ENCODE data around the gene SYNGR1. TPM values are rescaled to one million over a fixed set of nuclear protein-coding genes. Genes with fewer than 3 reads are reported as not detected.

SYNGR1 gene
- total and polyA plus RNA-seq, 2 of the 8 experiments (the other 6 are each of a cell fraction or from before 2014, with no cell fraction given): 32.5 to 84.7 TPM

DNA sequence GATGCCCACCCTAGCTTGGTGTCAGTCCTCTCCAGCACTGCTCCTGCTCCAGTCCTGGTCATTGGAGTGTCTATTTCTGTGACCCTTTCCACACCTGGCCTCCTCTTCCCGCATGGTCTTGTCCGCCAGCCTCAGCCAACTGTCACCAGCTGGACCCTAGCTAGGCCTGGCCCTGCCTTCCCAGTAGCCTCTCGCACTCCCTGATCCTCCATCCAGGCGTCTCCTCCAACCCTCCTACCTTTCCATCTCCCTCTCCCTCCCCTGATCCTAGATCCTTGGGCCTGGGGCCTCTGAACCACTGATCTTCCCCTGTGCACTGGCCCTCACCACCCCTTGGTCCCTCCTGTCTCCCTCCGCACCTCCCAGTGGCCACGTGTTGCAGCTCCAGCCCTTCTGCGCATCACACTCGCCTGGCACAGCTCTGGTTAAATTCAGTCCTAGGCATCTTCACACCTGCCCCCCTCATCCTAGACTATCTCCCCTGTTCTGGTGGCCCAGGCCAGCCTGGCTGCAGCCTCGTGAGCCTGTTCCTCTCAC is 9.9 kb downstream of the SYNGR1 start:
- WGBS, 2 experiments (ENCODE audit: extremely low coverage in 1 of 2, insufficient coverage in 1 of 2, insufficient read length in 1 of 2, insufficient replicate concordance in 2 of 2, low coverage in 1 of 2, low lambda C conversion rate in 2 of 2, missing lambda C conversion rate in 1 of 2): 86% methylated on average over 8 of the region's 9 CpGs; no CpG with 5 or more reads in 1 of the 2 experiments
- Histone ChIP-seq H2BK5ac (ENCODE audit: low read depth, low read length) (peak overlapping the region; percentile 60), H2AK5ac (ENCODE audit: low read depth, low read length) (peak overlapping the region; percentile 96), H3K79me1 (ENCODE audit: low read depth, low read length) (peaks cover 4% of the 10 kb centered on the region; the same call in 1 of the 2 replicates), H3K79me2 (ENCODE audit: control insufficient read depth in 1 of 2, insufficient read depth in 2 of 2, low read length in 2 of 2) (peaks cover 0 to 4% of the 10 kb centered on the region in 2 experiments; a peak in 1 of 4 replicates), H3K18ac (ENCODE audit: extremely low read depth, low read length) (peak overlapping the region; percentile 71; the same call in 1 of the 2 replicates), H3K9ac (replicated peaks in 1 of 4; ENCODE audit: extremely low read depth in 1 of 4, low read depth in 3 of 4, low read length in 3 of 4) (no peak overlapping the region), H3K9me3 (ENCODE audit: insufficient read depth in 2 of 2, low read depth in 1 of 2, low read length in 1 of 2) (no peaks in the 10 kb centered on the region), H4K20me1 (replicated peaks in 1 of 2; ENCODE audit: control insufficient read depth in 1 of 2, insufficient read depth in 2 of 2, low read length in 2 of 2) (peaks cover 5 to 6% of the 10 kb centered on the region in 2 experiments), H2BK15ac (ENCODE audit: low read length) (peak overlapping the region; percentile 75; the same call in 1 of the 2 replicates), H3K4me3 (ENCODE audit: extremely low read depth in 1 of 4, insufficient read depth in 2 of 4, low read depth in 3 of 4, low read length in 4 of 4) (no peak overlapping the region), H3K4me2 (ENCODE audit: insufficient read depth in 1 of 2, low read depth in 2 of 2, low read length in 2 of 2) (peak overlapping the region in 1 of 2 experiments; percentile 21; a peak in 1 of 4 replicates), H4K8ac (ENCODE audit: extremely low read depth, insufficient read depth, low read length) (no peak overlapping the region), H3K27me3 (replicated peaks in 1 of 4; ENCODE audit: control insufficient read depth in 3 of 4, extremely low read depth in 1 of 4, insufficient read depth in 3 of 4, low read length in 3 of 4) (0 out of 7 replicates have a peak, but pooled peaks cover 0 to 2% (median 0%) of the 10 kb centered on the region in 4 experiments), H3K56ac (replicated peaks; ENCODE audit: insufficient read length, low read depth, low read length) (no peak overlapping the region), H2BK20ac (ENCODE audit: low read length) (peak overlapping the region; percentile 66; the same call in 1 of the 2 replicates), H4K91ac (replicated peaks; ENCODE audit: insufficient read length, low read length) (peak overlapping the region; percentile 90), H2BK120ac (replicated peaks; ENCODE audit: low read depth, low read length) (no peak overlapping the region), H3K27ac (ENCODE audit: low read depth, low read length) (no peak overlapping the region), H3K23ac (ENCODE audit: insufficient read length) (no peak overlapping the region), H3K36me3 (ENCODE audit: control insufficient read depth in 2 of 4, insufficient read depth in 4 of 4, low read length in 3 of 4) (peaks cover 0 to 5% (median 0%) of the 10 kb centered on the region in 4 experiments; a peak in 2 of 8 replicates), H3K23me2 (ENCODE audit: low read depth, low read length) (no peaks in the 10 kb centered on the region), H3K4me1 (replicated peaks in 1 of 4; ENCODE audit: control insufficient read depth in 3 of 4, insufficient read depth in 4 of 4, low read length in 3 of 4) (peaks cover 4 to 39% (median 26%) of the 10 kb centered on the region in 4 experiments), H4K5ac (ENCODE audit: insufficient read length, low read depth, low read length) (no peak overlapping the region), H3K14ac (ENCODE audit: insufficient read length) (no peak overlapping the region), H2AFZ (ENCODE audit: low read length) (no peak overlapping the region), H2BK12ac (ENCODE audit: low read depth, low read length) (peak overlapping the region; percentile 90), H3K4ac (replicated peaks; ENCODE audit: insufficient read length, low read depth, low read length) (peak overlapping the region; percentile 75)
- ChIA-PET CTCF (ENCODE audit: partially characterized antibody) (interaction anchor here (1.2 to 2.0 kb wide), 5 partner anchors 16 to 225 kb away, joined by 3 to 11 read pairs (median 5); no protein-coding TSS in a partner anchor), POLR2A (ENCODE audit: partially characterized antibody) (interaction anchor here (0.5 to 22.5 kb wide), 6 partner anchors 9 to 246 kb away, joined by 3 to 413 read pairs (median 4); partner anchors contain the start of genes ATF4, RPL3 and SYNGR1)
- DNase-seq (ENCODE audit: low read depth in 1 of 2, low spot score in 2 of 2) (no peak), FAIRE-seq (no peak)
- TF ChIP-seq JUN (IDR thresholded peaks at IDR 0.05; ENCODE audit: low read depth, low read length): no peak
- TF ChIP-seq, protein P1, sequence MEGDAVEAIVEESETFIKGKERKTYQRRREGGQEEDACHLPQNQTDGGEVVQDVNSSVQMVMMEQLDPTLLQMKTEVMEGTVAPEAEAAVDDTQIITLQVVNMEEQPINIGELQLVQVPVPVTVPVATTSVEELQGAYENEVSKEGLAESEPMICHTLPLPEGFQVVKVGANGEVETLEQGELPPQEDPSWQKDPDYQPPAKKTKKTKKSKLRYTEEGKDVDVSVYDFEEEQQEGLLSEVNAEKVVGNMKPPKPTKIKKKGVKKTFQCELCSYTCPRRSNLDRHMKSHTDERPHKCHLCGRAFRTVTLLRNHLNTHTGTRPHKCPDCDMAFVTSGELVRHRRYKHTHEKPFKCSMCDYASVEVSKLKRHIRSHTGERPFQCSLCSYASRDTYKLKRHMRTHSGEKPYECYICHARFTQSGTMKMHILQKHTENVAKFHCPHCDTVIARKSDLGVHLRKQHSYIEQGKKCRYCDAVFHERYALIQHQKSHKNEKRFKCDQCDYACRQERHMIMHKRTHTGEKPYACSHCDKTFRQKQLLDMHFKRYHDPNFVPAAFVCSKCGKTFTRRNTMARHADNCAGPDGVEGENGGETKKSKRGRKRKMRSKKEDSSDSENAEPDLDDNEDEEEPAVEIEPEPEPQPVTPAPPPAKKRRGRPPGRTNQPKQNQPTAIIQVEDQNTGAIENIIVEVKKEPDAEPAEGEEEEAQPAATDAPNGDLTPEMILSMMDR (IDR thresholded peaks at IDR 0.05; ENCODE audit: control extremely low read depth in 1 of 3, insufficient read depth in 1 of 3, low read depth in 1 of 3, low read length in 3 of 3): peak in 1 of 3 experiments; percentile 3; a peak in 1 of 4 replicates
- no peak for TF ChIP-seq RXRA (IDR thresholded peaks at IDR 0.05; ENCODE audit: insufficient read depth, low read depth, low read length)
- TF ChIP-seq BACH1 (IDR thresholded peaks at IDR 0.05; ENCODE audit: low read length): no peak
- TF ChIP-seq, protein P2, sequence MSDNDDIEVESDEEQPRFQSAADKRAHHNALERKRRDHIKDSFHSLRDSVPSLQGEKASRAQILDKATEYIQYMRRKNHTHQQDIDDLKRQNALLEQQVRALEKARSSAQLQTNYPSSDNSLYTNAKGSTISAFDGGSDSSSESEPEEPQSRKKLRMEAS (IDR thresholded peaks at IDR 0.05): peak; percentile 33; the same call in 1 of the 2 replicates
- no peak for TF ChIP-seq RFX5 (IDR thresholded peaks at IDR 0.05; ENCODE audit: borderline replicate concordance, low read depth, low read length)
